ENCODE data around the gene ZBTB20. TPM values are rescaled to one million over a fixed set of nuclear protein-coding genes. Genes with fewer than 3 reads are reported as not detected.

The ZBTB20 gene
- total RNA-seq, 8 experiments from 2014 or later, result 21.8 to 62.6 (median 39.5) TPM

DNA sequence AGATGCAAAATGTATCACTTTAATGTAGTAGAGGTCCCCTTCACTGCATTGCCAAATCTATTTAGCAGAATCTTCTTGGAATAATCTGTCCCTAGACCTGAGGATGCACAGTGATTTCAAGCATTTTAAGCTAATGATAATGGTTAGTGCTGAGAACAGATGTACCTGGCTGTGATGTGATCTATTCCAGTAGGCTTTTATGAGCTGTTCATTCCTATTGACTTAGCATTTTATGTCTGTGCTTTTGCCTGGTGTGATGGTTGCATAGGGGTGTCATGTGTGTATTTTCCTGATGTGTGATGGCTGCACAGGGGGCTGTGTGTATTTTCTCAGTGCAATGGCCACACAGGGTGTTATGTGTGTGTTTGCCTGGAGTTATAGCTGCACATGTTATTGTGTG, 580.3 kb downstream of the ZBTB20 start:
- Histone ChIP-seq H3K4me1 (replicated peaks in 1 of 2) (peaks cover 9 to 16% of the 10 kb centered on the region in 2 donors), H3K27ac (no peak overlapping the region), H3K4me3 (no peak overlapping the region)
- in situ Hi-C loops (cut with MboI; ENCODE audit: low pct_unique_long_range_greater_than_20kb in 2 of 9, low sequenced_read_pairs in 9 of 9, unreplicated experiment in 9 of 9), result no loop called here
- peak in 2 of 8 experiments; percentile 36 for ATAC-seq (replicated peaks in 6 of 8)

DNA sequence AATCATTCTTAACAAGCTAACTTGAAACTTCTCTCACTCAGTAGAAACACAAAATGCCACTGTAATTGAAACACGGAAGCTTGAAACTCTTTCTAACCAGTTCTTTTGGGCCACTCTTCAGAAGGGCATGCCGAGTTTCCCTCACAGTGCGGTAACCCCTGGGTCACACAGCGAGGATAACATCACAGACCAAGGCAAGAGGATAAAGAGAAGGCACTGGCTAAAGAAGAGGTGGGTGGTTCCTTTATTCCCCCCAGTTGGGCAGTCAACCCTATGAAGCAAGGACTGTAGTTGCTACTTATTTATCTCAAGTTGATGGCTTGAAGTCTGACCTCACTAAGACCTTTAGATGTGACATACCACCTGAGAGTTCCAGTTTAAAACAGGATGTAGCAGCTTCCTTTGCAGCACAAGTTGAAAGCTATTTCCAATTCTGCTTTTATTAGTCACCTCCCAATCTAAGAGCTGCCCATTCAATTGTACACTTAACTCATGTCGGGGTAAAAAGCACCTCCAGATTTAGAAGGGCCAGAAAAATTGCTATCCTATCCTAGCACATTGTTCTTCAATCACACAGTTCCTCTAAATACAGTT, 580.8 kb downstream of the ZBTB20 start:
- in situ Hi-C loops (cut with MboI; ENCODE audit: low pct_unique_long_range_greater_than_20kb in 2 of 9, low sequenced_read_pairs in 9 of 9, unreplicated experiment in 9 of 9), result no loop called here
- no peak overlapping the region for H3K4me3 ChIP-seq
- WGBS, 10 experiments, result 30 to 93% (median 70%) methylated on average over 2 to 5 of the region's 5 CpGs; no CpG with 5 or more reads in 1 of the 10 experiments
- no peak overlapping the region for H3K27ac ChIP-seq
- peaks cover 9 to 14% of the 10 kb centered on the region in 2 donors for H3K4me1 ChIP-seq (replicated peaks in 1 of 2)
- no peak for ATAC-seq (replicated peaks in 6 of 8)

DNA sequence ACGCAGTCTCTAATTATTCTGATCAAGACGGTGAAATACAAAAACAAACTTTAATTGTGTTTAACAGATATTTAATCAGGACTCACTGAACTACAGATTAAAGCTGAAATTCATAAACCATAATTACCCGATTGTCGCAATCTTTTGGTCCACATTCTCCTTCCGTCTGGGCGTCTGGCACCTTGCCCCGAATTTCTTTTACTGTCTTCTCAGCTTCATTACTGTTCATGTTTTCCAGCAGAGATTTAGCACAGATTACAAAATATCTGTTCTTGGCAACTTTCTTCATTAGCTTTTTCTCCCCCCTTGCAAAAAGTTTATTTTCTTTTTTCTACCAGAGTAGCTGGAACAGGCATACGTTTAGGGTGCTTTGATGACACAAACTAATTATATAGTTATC, 581.9 kb downstream of the ZBTB20 start:
- no peak overlapping the region for H3K27ac ChIP-seq
- H3K4me1 ChIP-seq (replicated peaks in 1 of 2), result peaks cover 9 to 12% of the 10 kb centered on the region in 2 donors
- 18 to 98% (median 88%) methylated on average over 5 to 8 of the region's 8 CpGs; no CpG with 5 or more reads in 1 of the 10 experiments for WGBS, 10 experiments
- in situ Hi-C loops (cut with MboI; ENCODE audit: low pct_unique_long_range_greater_than_20kb in 2 of 9, low sequenced_read_pairs in 9 of 9, unreplicated experiment in 9 of 9), result no loop called here
- H3K4me3 ChIP-seq, result no peak overlapping the region
- no peak for ATAC-seq (replicated peaks in 6 of 8)

DNA sequence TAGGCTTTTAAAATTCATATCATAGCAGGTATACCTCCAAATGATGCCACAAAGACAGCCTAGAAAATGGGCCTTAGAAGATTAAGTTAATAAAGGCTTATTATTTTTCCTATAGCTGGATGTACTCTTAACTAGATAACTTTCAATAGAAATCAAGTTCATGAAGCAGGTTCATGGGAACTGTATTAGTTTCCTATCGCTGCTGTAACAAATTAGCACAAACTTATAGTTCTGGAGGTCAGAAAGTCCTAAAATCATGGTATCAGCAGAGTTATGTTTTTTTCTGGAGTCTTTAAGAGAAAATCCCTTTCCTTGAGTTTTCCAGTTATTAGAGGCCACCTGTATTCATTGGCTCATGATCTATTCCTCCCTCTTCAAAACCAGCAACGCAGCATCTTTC, 583.4 kb downstream of the ZBTB20 start:
- Histone ChIP-seq H3K27ac (no peak overlapping the region), H3K4me3 (no peak overlapping the region), H3K4me1 (replicated peaks in 1 of 2) (peaks cover 9 to 12% of the 10 kb centered on the region in 2 donors)
- no peak for ATAC-seq (replicated peaks in 6 of 8)
- WGBS, 10 experiments, result 90 to 100% (median 98%) methylated on average over 1 to 2 of the region's 2 CpGs; no CpG with 5 or more reads in 2 of the 10 experiments
- in situ Hi-C loops (cut with MboI; ENCODE audit: low pct_unique_long_range_greater_than_20kb in 2 of 9, low sequenced_read_pairs in 9 of 9, unreplicated experiment in 9 of 9), result no loop called here

DNA sequence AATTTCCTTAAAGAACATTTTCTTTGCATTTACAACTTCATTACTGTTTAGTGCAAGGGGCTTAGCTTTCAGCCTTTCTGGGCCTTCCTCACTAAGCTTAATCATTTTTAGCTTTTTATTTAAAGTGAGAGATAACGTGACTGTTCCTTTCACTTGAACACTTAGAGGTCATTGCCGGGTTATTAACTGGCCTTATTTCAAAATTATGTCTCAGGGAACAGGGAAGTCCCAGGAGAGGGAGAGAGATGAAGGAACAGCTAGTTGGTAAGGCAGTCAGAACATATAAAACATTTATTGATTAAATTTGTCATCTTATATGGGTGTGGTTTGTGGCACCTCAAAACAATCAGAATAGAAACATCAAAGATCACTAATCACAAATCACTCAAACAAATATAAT, 584.5 kb downstream of the ZBTB20 start:
- Histone ChIP-seq H3K27ac (no peak overlapping the region), H3K4me1 (replicated peaks in 1 of 2) (peaks cover 6 to 12% of the 10 kb centered on the region in 2 donors), H3K4me3 (no peak overlapping the region)
- ATAC-seq (replicated peaks in 6 of 8), result no peak
- 0 to 100% (median 82%) methylated on average over 1 to 2 of the region's 2 CpGs; no CpG with 5 or more reads in 2 of the 10 experiments for WGBS, 10 experiments
- in situ Hi-C loops (cut with MboI; ENCODE audit: low pct_unique_long_range_greater_than_20kb in 2 of 9, low sequenced_read_pairs in 9 of 9, unreplicated experiment in 9 of 9), result no loop called here

DNA sequence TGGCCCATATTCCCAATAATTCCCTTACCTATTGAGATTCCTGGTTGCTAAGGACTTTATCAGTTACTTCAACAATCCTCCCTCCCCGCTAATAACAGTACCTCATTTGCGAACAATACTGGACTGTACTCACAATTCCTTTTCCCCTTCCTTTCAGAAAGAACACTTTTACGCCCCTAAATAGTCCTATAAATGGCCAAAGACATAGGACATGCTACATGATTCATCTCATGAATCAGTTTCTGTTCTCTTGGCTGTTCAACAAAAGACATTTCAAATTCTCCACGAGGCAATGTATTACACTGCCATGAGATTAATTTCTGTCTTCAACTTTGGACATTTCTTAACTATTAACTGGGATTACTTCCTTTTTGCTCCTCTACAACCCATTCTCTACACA, 588.8 kb downstream of the ZBTB20 start:
- Histone ChIP-seq H3K4me3 (no peak overlapping the region), H3K27ac (no peak overlapping the region), H3K4me1 (replicated peaks in 1 of 2) (peaks cover 0 to 11% of the 10 kb centered on the region in 2 donors)
- WGBS, 10 experiments, result 51 to 100% (median 85%) methylated on average over 2 to 4 of the region's 4 CpGs
- no peak for ATAC-seq (replicated peaks in 6 of 8)
- in situ Hi-C loops (cut with MboI; ENCODE audit: low pct_unique_long_range_greater_than_20kb in 2 of 9, low sequenced_read_pairs in 9 of 9, unreplicated experiment in 9 of 9), result no loop called here

DNA sequence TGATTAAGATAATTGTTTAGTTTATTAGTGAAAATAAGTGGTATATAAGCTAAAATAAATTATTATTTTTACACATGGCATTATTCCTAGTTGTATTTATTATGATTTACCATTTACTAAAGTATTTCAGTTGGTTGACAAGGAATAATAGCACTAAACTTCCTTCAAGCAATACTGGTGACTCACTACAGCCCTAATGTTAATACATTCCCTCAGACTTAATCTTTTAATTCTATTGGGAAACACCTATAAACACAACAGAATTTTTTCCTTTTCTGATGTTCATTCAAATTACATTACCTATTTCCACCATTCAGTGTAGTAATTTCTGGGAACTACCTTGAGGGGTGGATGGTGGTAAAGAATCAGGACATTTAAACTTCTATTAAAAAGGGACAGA, 589.3 kb downstream of the ZBTB20 start:
- Histone ChIP-seq H3K4me1 (replicated peaks in 1 of 2) (peaks cover 0 to 9% of the 10 kb centered on the region in 2 donors), H3K27ac (no peak overlapping the region), H3K4me3 (no peak overlapping the region)
- in situ Hi-C loops (cut with MboI; ENCODE audit: low pct_unique_long_range_greater_than_20kb in 2 of 9, low sequenced_read_pairs in 9 of 9, unreplicated experiment in 9 of 9), result no loop called here
- ATAC-seq (replicated peaks in 6 of 8), result peak in 2 of 8 experiments; percentile 68 to 80

DNA sequence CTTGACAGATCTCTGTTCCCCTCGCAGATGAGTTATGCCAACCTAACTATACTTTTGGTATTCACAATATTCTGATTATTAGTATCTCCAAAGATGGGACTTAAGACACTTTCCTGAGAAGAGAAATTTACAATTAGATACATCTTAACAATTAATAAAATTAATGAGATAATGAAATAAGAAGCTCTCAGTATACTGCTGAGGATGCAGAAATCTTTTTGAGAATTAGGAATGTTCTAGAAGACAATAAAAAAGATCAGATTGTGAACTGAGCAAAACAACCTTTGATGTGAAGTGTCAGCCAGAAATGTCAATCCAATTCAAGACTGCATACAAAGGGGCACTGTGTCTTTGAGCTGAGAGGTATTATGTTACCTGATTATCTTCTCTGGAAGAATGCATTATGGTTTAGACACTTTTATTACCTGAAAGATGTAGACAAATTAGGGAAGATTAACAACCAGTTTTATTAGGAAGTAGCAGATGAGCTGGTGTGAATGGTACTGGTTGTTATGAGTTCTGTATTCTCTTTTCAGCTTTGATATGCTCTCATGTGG, 590.4 kb downstream of the ZBTB20 start:
- in situ Hi-C loops (cut with MboI; ENCODE audit: low pct_unique_long_range_greater_than_20kb in 2 of 9, low sequenced_read_pairs in 9 of 9, unreplicated experiment in 9 of 9), result no loop called here
- no peak overlapping the region for H3K27ac ChIP-seq
- peaks cover 0 to 6% of the 10 kb centered on the region in 2 donors for H3K4me1 ChIP-seq (replicated peaks in 1 of 2)
- ATAC-seq (replicated peaks in 6 of 8), result no peak
- 100% methylated on average over 1 of the region's 1 CpG; no CpG with 5 or more reads in 3 of the 10 experiments for WGBS, 10 experiments
- no peak overlapping the region for H3K4me3 ChIP-seq

DNA sequence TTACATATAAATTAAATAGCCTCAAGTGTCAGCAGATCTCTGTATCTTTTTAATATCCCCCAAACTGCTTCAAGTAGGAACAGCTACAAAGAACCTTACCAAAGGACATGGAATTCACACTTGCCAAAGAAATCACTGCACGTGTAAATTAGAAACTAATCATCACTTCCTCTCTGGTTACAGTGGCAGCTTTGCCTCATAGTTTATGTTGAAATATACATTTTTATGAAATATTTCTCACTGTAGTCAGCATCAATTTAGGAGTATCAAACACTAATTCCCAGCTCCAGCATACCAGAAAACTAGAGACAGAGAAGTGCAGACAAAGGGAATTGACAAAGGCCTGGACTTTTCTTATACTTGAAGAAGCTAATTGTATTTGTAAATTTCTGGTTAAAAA, 592.4 kb downstream of the ZBTB20 start:
- no peak overlapping the region for H3K4me3 ChIP-seq
- no peak for ATAC-seq (replicated peaks in 6 of 8)
- H3K4me1 ChIP-seq (replicated peaks in 1 of 2), result peaks cover 0 to 6% of the 10 kb centered on the region in 2 donors
- in situ Hi-C loops (cut with MboI; ENCODE audit: low pct_unique_long_range_greater_than_20kb in 2 of 9, low sequenced_read_pairs in 9 of 9, unreplicated experiment in 9 of 9), result no loop called here
- 0 to 100% (median 86%) methylated on average over 1 of the region's 1 CpG; no CpG with 5 or more reads in 1 of the 10 experiments for WGBS, 10 experiments
- H3K27ac ChIP-seq, result no peak overlapping the region

DNA sequence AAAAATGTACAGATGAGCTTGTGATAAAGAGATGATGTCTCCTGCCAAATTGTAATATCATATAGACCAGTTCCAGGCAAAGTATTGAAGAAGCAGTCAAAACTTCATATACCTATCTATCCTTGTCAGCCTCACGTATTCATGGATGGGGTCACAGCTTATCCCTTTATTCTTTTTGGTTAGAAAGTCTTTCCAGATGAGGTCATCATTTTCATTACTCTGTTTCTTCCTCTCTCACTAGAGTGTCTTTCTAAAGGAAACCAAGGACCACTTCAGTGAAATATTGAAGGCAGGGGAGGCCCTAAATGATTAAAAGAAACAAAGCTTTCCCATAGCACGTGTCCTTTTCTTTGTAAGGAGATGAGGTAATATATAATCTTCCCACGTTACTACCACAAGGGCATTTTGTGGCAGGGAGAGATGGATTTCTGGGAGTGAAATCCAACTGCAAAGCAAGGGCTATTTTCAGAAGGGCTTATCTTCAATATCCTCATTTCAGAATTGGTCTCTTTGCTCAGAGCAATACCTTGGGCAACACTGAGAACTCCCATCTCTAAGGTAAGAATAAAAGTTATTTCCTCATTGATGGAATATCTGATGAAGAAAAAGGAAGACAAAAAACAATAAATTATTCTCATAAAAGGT, 593.0 kb downstream of the ZBTB20 start:
- no peak for ATAC-seq (replicated peaks in 6 of 8)
- Histone ChIP-seq H3K4me3 (no peak overlapping the region), H3K27ac (no peak overlapping the region), H3K4me1 (replicated peaks in 1 of 2) (peaks cover 0 to 6% of the 10 kb centered on the region in 2 donors)
- WGBS, 10 experiments, result 38 to 100% (median 56%) methylated on average over 1 to 3 of the region's 3 CpGs
- in situ Hi-C loops (cut with MboI; ENCODE audit: low pct_unique_long_range_greater_than_20kb in 2 of 9, low sequenced_read_pairs in 9 of 9, unreplicated experiment in 9 of 9), result no loop called here

DNA sequence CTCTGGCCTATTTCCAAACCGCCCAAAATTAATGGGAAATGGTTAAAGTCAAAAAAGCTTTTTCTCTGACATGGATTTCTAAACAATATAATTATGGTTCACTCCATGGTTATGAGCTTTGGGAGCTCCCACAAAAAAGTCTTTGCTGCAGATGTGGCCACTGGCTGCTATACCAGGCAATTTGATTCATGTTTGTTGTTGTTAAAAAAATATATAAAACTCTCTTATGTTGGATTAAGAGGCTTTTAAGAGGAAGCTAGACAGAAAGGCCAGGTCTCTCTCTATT, 594.6 kb downstream of the ZBTB20 start:
- H3K4me1 ChIP-seq (replicated peaks in 1 of 2), result peaks cover 0 to 6% of the 10 kb centered on the region in 2 donors
- in situ Hi-C loops (cut with MboI; ENCODE audit: low pct_unique_long_range_greater_than_20kb in 2 of 9, low sequenced_read_pairs in 9 of 9, unreplicated experiment in 9 of 9), result no loop called here
- H3K27ac ChIP-seq, result no peak overlapping the region
- ATAC-seq (replicated peaks in 6 of 8), result peak in 1 of 8 experiments; percentile 18
- H3K4me3 ChIP-seq, result no peak overlapping the region
- WGBS, 10 experiments, result 33 to 100% (median 93%) methylated on average over 1 of the region's 1 CpG; no CpG with 5 or more reads in 2 of the 10 experiments

DNA sequence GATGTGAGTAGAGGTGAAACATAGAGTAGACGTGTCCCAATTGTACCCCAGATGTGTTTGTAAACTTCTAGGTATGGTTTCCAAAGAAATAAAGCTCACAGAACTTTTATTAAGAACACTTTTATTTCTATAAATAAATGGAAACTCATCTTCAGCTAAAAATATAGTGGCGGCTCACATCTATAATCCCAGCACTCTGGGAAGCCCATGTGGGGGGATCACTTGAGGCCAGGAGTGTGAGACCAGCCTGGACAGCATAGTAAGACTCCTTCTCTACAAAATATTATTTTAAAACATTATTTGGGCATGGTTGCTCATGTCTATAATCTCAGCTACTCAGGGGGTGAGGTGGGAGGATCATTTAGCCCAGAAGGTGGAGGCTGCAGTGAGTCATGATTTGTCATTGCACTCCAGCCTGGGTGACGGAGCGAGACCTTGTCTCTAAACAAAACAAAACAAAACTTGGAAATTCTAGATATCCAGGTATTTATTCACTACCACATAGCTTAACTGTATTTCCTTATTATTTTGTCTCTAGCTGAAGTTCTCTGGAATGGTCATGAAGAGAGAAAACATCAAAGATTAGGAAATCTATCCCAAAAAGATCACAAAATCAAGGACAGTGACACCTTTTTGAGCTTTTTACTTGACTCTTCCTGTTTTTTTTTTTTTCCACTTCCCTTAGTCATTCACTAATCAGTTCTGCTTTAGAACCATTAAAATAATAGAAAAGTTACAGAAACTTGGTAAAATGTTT, 595.1 kb downstream of the ZBTB20 start:
- peak in 2 of 8 experiments; percentile 96 to 98 for ATAC-seq (replicated peaks in 6 of 8)
- Histone ChIP-seq H3K4me3 (no peak overlapping the region), H3K4me1 (replicated peaks in 1 of 2) (peaks cover 0 to 3% of the 10 kb centered on the region in 2 donors), H3K27ac (no peak overlapping the region)
- in situ Hi-C loops (cut with MboI; ENCODE audit: low pct_unique_long_range_greater_than_20kb in 2 of 9, low sequenced_read_pairs in 9 of 9, unreplicated experiment in 9 of 9), result no loop called here
- WGBS, 10 experiments, result 53 to 100% (median 98%) methylated on average over 1 to 4 of the region's 4 CpGs; no CpG with 5 or more reads in 2 of the 10 experiments

DNA sequence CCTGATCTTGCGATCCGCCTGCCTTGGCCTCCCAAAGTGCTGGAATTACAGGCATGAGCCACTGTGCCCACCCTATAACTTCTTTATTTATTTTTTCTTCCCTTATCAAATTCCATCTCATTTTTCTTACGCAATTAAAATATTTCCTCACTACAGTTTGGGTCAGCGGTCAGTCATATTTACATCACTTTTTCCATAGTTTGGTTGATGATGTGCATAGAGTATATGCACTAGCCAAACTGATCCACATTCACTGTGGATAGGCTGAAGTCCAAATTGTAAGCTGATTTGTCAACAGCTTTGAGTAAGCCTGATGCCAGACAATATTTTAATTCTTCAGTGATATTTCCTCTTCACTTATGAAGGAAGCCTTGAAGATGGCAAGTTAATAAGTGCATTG, 596.9 kb downstream of the ZBTB20 start:
- 88 to 100% (median 97%) methylated on average over 2 to 4 of the region's 4 CpGs for WGBS, 10 experiments
- in situ Hi-C loops (cut with MboI; ENCODE audit: low pct_unique_long_range_greater_than_20kb in 2 of 9, low sequenced_read_pairs in 9 of 9, unreplicated experiment in 9 of 9), result no loop called here
- no peak for ATAC-seq (replicated peaks in 6 of 8)
- no peak overlapping the region for H3K4me3 ChIP-seq
- H3K27ac ChIP-seq, result no peak overlapping the region
- no peaks in the 10 kb centered on the region for H3K4me1 ChIP-seq (replicated peaks in 1 of 2)

Data from motor neuron (in vitro differentiated cells).